DMS53 treated with DMSO at 0.1 percent for 48 hours (cell line): Measurements from ENCODE around the gene NSRP1.
"Not testable (repeated sequence)": the region's sequence is repeated elsewhere in the genome, so short reads cannot be mapped to it uniquely, and the experiment has no call there.

Experiments
- DNase-seq: peaks from one replicate; lab custom pipeline; 2025; ENCODE audit not compliant: unreplicated experiment; lab: John Stamatoyannopoulos, UW

NSRP1 gene

DNA sequence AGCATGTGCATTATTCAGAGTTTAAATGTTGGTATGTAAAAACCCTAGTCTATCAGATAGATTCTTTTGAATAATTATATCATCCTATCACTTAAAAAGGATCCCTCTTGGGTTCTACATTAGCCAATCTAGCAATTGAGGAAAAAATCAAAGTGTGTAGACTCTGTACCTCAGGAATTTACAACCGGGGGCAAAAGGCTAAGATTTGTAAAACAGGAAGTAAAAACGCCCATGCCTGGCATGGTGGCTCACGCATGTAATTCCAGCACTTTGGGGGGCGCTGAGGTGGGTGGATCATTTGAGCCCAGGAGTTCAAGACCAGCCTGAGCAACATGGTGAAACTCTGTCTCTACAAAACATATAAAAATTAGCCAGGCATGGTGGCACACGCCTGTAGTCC, 60.2 kb downstream of the NSRP1 start:
- no peak for DNase-seq

DNA sequence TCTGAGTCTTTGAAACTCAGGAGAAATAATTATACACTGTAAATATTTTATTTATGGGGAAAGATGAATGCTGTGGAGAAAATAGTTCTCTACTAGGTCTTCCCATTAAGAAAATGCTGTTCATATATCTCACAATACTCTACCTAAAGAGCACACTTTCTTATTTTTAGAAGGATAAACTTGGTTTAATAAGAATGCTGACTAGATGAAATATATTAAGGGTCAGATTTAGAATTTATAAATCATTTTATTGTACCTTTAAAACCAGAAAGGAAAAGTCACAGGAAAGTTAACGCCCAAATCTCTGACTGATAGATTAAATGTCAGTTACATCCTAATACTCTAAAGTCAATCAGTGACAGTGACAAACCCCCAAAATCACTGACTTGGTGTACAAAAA, 70.1 kb downstream of the NSRP1 start:
- no peak for DNase-seq

DNA sequence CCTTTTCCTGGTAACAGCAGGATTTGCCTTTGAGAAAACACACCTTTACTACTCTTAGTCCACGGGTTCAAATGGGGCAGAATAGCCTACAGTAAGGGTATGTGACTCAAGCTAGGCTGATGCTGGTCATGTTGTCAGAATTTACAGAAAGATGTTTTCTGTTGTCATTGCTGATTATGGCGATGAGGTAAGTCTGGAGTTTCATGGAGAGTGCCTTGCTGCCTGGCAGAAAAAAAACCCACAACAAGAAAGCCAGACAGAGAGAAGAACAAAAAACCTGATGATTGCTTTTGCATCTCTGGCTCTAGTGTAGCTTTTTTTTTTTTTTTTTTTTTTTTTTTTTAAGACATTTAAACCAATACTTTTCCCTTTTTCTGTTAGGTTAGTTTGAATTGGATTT, 71.0 kb downstream of the NSRP1 start:
- DNase-seq: no peak

DNA sequence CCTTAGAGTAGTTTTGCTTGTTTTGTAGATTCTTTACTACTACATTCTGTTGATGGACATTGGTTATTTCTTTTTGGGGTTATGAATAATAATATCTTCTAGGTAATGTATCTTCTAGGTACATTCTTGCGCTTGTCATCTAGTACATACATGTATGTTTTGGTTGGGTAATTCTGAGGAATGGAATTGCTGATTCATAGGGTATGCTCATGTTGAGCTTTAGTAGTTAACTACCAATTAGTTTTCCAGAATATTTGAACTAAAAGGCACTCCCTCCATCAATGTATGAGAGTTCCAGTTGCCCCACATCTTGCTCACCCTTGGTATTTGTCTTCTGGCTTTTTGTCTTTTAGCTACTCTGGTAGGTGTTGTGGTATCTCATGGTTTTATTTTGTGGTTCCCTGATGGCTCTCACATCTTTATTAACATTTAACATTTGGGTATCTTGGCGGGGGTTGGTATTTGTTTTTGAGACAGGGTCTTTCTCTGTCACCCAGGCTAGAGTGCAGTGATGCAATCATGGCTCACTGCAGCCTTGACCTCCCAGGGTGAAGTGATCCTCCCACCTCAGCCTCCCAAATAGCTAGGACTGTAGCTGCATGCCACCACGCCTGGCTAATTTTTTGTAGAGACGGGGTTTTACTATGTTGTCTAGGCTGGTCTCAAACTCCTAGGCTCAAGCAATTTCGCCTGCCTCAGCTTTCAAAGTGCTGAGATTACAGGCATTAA, 71.8 kb downstream of the NSRP1 start:
- DNase-seq: no peak

DNA sequence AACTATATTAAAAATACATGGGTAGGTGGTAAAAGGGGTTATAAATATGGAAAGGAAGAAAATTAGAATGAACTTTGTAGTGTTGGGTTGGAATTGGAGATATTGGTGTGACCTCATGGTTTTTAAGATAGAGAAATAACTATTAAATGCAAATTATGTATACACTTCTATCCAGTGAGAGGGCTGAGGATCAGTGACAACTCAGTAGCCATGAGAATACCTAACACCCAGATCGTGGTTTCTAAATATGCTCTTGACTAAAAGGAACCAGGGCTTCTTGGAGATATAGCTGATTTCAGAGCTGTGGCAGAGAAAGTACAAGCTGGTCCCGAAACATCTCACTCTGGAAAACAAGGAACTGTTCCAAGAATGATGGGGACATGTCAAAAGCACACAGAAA, 74.5 kb downstream of the NSRP1 start:
- no peak for DNase-seq

GRCh38 chr17:30196504-30196903, 79.9 kb downstream of the NSRP1 start:
- no peak for DNase-seq

GRCh38 chr17:30197416-30197815, 80.8 kb downstream of the NSRP1 start:
- no peak for DNase-seq

DNA sequence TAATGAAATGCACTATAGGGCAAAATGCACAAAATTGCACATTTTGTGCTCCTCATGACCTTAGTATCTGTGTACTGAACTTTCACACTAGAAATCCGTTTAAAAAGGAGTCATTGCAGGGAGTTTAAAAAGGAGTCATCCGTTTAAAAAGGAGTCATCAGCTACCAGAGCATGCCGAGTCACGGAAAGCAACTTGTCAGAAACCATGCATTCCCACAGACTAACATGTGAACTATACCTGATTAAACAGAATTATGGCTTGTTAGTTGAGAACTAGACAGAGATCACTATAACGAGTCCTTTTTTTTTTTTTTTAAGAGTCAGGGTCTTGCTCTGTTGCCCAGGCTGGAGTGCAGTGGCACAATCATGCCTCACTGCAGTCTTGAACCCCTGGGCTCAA, 83.0 kb downstream of the NSRP1 start:
- no peak for DNase-seq

GRCh38 chr17:30200106-30200505, 83.5 kb downstream of the NSRP1 start:
- no peak for DNase-seq

DNA sequence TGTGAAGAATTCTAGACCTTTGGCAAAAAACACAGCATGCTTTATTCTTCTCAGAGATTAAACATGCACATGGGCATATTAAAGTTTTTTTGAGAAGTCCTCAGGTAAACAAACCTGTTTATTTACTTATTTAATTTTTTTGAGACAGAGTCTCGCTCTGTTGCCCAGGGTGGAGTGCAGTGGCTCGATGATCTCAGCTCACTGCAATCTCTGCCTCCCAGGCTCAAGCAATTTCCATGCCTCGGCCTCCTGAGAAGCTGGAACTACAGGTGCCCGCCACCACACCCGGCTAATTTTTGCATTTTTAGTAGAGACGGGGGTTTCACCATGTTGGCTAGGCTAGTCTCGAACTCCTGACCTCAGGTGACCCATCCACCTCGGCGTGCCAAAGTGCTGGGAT, 84.0 kb downstream of the NSRP1 start:
- DNase-seq: not testable (repeated sequence)

DNA sequence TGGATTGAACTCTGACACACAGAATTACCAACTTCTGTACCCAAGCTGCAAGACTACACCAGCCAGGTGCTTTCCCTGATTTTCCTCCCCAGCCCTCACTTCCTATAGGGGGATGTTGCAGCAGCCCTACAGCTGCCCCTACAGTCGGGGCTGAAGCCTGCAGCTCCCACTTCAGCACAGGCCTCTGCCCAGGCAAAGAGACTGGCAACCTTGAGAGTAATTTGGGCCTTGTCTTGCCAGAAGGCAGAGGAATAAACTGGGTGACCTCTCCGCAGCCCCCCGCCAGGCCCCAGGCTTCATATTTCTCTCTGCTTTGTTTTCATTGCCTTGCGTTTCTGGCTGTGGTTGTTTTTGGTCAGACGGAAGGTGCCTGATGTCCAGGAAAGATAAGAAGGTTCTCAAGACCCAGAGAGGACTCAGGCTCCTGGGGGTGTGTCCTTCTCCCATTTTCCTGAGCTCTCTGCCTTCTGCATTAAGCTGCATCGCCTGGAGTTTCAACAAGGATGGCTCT, 86.9 kb downstream of the NSRP1 start:
- no peak for DNase-seq

GRCh38 chr17:30207655-30208054, 91.0 kb downstream of the NSRP1 start:
- no peak for DNase-seq

GRCh38 chr17:30208214-30208613, 91.6 kb downstream of the NSRP1 start:
- DNase-seq: no peak

- no peak for DNase-seq
Measured at GRCh38 chr17:30209930-30210329, 93.3 kb downstream of the NSRP1 start.

- no peak for DNase-seq
Measured at GRCh38 chr17:30210366-30210765, 93.8 kb downstream of the NSRP1 start.

DNA sequence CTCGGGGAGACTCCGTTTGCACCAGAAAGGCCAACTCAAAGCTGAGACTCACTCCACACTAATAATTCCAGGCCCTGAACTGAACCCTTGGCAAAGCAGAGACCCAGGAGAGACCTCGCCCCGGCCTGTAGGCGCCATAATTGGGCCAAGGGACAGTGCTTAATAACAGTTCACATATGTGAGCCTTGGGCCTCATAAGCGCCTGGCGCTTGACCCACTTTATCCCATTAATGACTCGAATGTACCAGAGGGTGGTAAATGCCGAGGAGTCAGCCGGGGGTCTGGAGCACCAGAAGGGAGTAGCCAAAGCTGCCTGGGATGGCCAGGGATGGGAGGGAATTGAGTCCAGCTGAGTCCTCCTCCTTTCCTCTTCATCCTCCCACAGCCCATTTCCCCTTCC, 94.3 kb downstream of the NSRP1 start:
- no peak for DNase-seq

DNA sequence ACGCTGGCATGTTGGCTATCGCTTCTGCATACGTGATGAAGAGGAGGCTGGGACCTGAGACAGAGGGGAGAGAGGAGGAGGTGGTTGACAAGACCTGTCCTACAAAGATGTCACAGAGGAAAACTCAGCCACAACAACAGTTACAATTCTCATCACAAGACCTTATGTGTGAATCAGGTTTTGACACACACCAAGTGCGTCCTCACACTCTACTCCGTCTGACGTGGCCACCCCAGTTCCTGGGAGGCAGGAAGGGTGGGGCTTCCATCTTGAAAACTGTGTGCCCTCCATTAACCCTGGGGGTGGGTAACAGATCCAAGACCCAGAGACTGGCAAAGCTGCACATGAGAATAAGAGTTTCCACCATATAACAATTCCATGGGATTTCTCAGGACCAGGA, 94.8 kb downstream of the NSRP1 start:
- no peak for DNase-seq

DNA sequence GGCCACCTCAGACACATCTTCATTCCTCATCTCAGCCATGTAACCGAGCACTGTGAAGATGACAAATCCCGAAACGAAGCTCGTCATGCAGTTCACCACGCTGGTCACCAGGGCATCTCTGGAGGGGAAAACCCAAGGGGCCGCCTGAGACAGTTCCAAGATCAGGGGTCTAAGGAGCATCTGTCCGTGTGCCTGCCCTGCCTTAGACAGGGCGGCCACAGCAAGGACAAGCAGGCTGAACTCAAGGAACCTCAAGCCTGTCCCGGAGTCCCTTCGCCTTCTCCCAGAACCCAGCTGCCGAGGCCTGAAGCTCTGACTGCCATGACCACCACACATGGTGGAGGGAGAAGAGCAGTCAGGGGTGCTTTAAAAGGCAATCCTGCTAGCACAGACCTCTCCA, 96.1 kb downstream of the NSRP1 start:
- no peak for DNase-seq

DNA sequence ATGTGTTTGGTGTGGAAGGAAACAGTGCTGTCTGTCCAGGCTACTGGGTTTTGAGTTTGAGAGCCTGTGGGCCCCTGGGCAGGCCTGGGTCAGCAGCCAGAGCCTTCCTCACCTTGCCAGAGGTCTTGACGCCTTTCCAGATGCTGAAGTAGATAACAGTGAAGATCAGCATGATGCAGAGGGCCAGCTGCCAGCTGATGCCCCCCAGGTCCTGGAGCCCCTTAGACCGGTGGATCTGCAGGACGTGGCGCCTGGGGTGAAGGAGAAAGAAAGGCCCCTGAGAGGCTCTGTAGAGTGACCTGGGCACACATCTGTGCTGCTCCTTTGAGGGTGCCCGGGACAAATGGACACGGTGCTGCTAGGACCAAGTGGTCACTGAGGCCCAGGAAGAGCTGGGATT, 100.4 kb downstream of the NSRP1 start:
- no peak for DNase-seq

- DNase-seq: no peak
Measured at GRCh38 chr17:30217746-30218245, 101.2 kb downstream of the NSRP1 start.

DNA sequence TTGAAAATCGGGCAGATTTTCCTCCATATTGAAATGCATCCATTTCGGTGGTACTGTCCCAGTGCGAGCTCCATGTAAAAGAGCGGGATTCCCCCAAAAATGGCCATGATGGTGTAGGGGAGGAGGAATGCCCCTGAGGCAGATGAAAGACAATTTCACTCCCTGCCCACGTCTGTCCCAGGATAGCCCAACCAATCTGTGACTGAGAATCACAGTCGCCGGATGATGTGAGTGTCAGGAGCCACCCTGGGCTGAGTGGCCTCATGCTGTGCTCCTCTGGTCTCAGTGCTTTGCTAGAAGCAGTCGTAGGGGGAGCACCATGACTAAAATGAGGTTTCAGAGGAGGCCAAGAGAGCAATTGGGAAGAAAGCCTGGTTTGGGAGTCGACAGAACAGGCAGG, 102.2 kb downstream of the NSRP1 start:
- no peak for DNase-seq

- no peak for DNase-seq
Measured at GRCh38 chr17:30219315-30219714, 102.7 kb downstream of the NSRP1 start.

- no peak for DNase-seq
Measured at GRCh38 chr17:30219833-30220232, 103.2 kb downstream of the NSRP1 start.
